Sigmoid colon (tissue), 7 donors: ENCODE data around the gene TMPRSS11D. TPM values are rescaled to one million over a fixed set of nuclear protein-coding genes. Genes with fewer than 3 reads are reported as not detected.

ENCODE experiments used
- DNase-seq: peaks from one replicate; pipeline ENCODE4 v3.0.0-alpha.2; 2019
- H3K27ac ChIP-seq, 4 donors: fragments of 200-600 bp; sonication (generic); one replicate each; pipeline ENCODE4 v1.5.1; 2016 to 2019; ENCODE audit warnings: mild to moderate bottlenecking in 1 of 4
- H3K27me3 ChIP-seq, 3 donors: fragments of 200-600 bp; sonication (generic); one replicate each; pipeline ENCODE4 v1.5.1; 2019; ENCODE audit warnings: mild to moderate bottlenecking in 1 of 3
- H3K36me3 ChIP-seq, 4 donors: fragments of 200-600 bp; sonication (generic); one replicate each; pipeline ENCODE4 v1.5.1; 2016 to 2019
- H3K4me1 ChIP-seq, 4 donors: fragments of 200-600 bp; sonication (generic); one replicate each; pipeline ENCODE4 v1.5.1; 2017 to 2019
- H3K4me3 ChIP-seq, 4 donors: fragments of 200-600 bp; sonication (generic); one replicate each; pipeline ENCODE4 v1.5.1; 2017 to 2019; ENCODE audit warnings: mild to moderate bottlenecking in 2 of 4, moderate library complexity in 1 of 4
- H3K9me3 ChIP-seq, 4 donors: fragments of 200-600 bp in 3 of 4; sonication (generic) in 3 of 4; one replicate each; pipeline versions ENCODE4 v1.5.1 to v1.6.1; 2013 to 2019
- CTCF ChIP-seq, 4 experiments: fragments of 450-650 bp in 3 of 4; fragments of 200-600 bp in 1 of 4; IDR thresholded peaks; one replicate each; pipeline ENCODE4 v1.5.1; 2016 to 2019; ENCODE audit warnings: antibody characterized with exemption in 4 of 4, mild to moderate bottlenecking in 3 of 4, moderate library complexity in 2 of 4
- EP300 ChIP-seq, 4 donors: sonication (generic); formaldehyde crosslinking; IDR thresholded peaks; one replicate each; pipeline ENCODE4 v1.6.1; 2017; ENCODE audit warnings: antibody characterized with exemption in 4 of 4
- POLR2A ChIP-seq, 2 donors: fragments of 450-650 bp; IDR thresholded peaks; one replicate each; pipeline ENCODE4 v1.6.1; 2016; ENCODE audit warnings: antibody characterized with exemption in 2 of 2, mild to moderate bottlenecking in 2 of 2, moderate library complexity in 2 of 2
- POLR2AphosphoS5 ChIP-seq, 4 donors: sonication (generic); formaldehyde crosslinking; IDR thresholded peaks; one replicate each; pipeline ENCODE4 v1.6.1; 2017; ENCODE audit warnings: antibody characterized with exemption in 4 of 4
- WGBS, 2 donors: extraction: QIAGEN DNeasy Blood & Tissue Kit; methylation state at CpG; one replicate each; pipeline ENCODE4 v1.1.7; 2013; 5-methylcytosine and 5-hydroxymethylcytosine counted together
- intact Hi-C: fragments of 100-400 bp; cut with DNase I; formaldehyde crosslinking; loops from one replicate; pipeline ENCODE4 v1.15.1; 2023
- polyA plus RNA-seq, 3 donors: library from polyadenylated mRNA; stranded (reverse); fragments of 200-250 nt; gene quantifications; one replicate each; pipeline ENCODE4 v1.2.3, GENCODE V29; 2013
- total RNA-seq, 4 donors: library from RNA; depleted of rRNA; stranded (reverse); fragments of >200 nt; gene quantifications; one replicate each; pipeline ENCODE4 v1.1.0, GENCODE V29; 2016
- donor health status: healthy with polysubstance abuse.
- donor health status: Bipolar disorder and iron deficiency.
- donor health status: healthy.

The TMPRSS11D gene
- total and polyA plus RNA-seq, 7 donors: 0.07 TPM; not detected in 6

DNA sequence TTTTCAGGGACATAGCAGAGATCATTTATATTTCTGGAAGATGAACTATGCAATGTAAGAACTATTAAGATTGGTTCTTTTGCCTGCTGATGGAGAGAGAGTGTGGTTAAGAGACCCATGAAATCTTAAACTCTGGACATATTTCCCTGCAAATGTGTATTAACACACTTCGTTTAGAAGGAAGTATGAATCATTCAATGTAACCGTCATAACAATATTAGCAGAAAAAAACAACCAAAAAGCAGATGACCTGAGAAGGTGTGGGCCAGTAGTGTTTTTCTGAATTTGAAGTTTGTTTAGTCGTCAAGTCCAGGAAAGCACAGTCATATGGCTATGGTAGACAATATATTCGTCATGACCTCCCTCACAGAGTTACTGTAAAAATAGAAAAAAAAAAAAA is 2.5 kb upstream of the TMPRSS11D start:
- H3K4me1 ChIP-seq: no peaks in the 10 kb centered on the region
- TF ChIP-seq EP300 (IDR thresholded peaks at IDR 0.05): no peak
- no peak for TF ChIP-seq POLR2AphosphoS5 (IDR thresholded peaks at IDR 0.05)
- H3K36me3 ChIP-seq: no peaks in the 10 kb centered on the region
- H3K27me3 ChIP-seq: no peaks in the 10 kb centered on the region
- DNase-seq: no peak
- no peak overlapping the region for H3K27ac ChIP-seq
- no peak overlapping the region for H3K4me3 ChIP-seq
- H3K9me3 ChIP-seq: no peaks in the 10 kb centered on the region
- 64 to 75% methylated on average over 4 of the region's 4 CpGs for WGBS, 2 donors
- intact Hi-C loops: no loop called here

DNA sequence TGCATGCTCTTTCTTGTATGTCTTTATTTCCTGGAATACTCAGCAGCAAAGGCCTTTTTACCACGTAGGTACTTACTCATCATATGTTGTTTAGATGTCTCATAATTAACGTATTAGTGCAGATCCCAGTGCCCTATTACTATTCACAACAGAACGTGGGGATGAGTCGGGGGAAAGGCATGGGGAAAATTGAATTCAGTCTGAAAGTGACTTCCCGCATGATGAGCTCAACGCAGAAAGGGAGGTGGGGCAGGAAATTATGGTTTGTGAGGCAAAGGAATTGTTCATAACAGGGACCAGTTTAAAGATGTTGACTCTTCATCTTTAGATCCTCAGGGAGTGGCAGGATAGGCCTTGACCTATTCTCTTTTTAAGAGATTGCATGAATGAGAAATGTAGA is 2.0 kb upstream of the TMPRSS11D start:
- no peaks in the 10 kb centered on the region for H3K36me3 ChIP-seq
- intact Hi-C loops: no loop called here

DNA sequence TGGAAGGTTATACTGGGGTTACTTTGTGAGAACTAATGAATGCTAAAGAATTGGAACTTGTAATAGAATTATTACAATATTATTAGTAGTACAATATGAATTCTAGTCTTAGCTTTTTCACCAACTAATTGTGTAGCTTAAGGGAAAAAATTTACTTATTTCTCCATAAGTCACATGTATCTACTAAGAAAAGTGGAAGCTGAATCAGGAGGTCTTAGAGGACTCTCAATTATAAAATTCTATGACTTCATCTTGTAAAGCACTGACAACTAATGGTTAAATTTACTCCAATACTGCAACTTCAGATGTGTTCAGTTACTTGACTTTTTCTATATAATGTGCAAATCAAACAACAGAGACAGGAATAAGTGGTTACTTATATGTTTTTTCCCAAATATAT is 899 bp upstream of the TMPRSS11D start:
- Histone ChIP-seq H3K9me3 (no peaks in the 10 kb centered on the region), H3K27me3 (no peaks in the 10 kb centered on the region), H3K4me1 (no peaks in the 10 kb centered on the region), H3K4me3 (no peak overlapping the region), H3K27ac (no peak overlapping the region), H3K36me3 (no peaks in the 10 kb centered on the region)
- TF ChIP-seq EP300 (IDR thresholded peaks at IDR 0.05) (no peak), POLR2A (IDR thresholded peaks at IDR 0.05) (no peak), CTCF (IDR thresholded peaks at IDR 0.05) (no peak), POLR2AphosphoS5 (IDR thresholded peaks at IDR 0.05) (no peak)
- no peak for DNase-seq
- intact Hi-C loops: no loop called here

More for the DNA sequence above, 2.0 kb upstream of the TMPRSS11D start:
- Histone ChIP-seq H3K27ac (no peak overlapping the region), H3K4me1 (no peaks in the 10 kb centered on the region), H3K9me3 (no peaks in the 10 kb centered on the region), H3K27me3 (no peaks in the 10 kb centered on the region), H3K4me3 (no peak overlapping the region)
- no peak for DNase-seq
- WGBS, 2 donors: 56 to 57% methylated on average over 6 of the region's 6 CpGs
- TF ChIP-seq POLR2A (IDR thresholded peaks at IDR 0.05) (no peak), POLR2AphosphoS5 (IDR thresholded peaks at IDR 0.05) (no peak), CTCF (IDR thresholded peaks at IDR 0.05) (no peak), EP300 (IDR thresholded peaks at IDR 0.05) (no peak)

DNA sequence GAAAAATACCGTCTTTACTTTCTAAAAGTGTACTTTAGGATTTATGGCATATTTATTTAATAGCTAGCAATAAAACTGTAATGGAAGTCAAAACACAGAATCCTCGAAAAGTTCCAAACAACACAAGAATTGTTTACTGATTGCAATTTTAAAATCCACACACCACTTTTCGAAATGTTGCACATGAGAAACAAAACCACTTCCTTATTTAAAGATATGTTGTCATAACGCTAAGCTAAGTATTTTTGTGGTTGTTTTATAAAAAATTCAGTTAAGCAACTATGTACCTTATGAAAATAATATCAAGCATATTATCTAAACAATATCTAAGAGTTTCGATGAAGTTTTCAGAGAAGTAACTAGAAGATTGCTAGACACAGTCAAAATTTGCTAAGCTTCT is 344 bp downstream of the TMPRSS11D start:
- no peak for TF ChIP-seq POLR2AphosphoS5 (IDR thresholded peaks at IDR 0.05)
- no peak for TF ChIP-seq POLR2A (IDR thresholded peaks at IDR 0.05)
- no peak for TF ChIP-seq EP300 (IDR thresholded peaks at IDR 0.05)
- no peak for TF ChIP-seq CTCF (IDR thresholded peaks at IDR 0.05)
- H3K4me3 ChIP-seq: no peak overlapping the region
- no peak for DNase-seq
- H3K27me3 ChIP-seq: no peaks in the 10 kb centered on the region
- H3K36me3 ChIP-seq: no peaks in the 10 kb centered on the region
- H3K27ac ChIP-seq: no peak overlapping the region
- WGBS, 2 donors: 57 to 58% methylated on average over 5 of the region's 5 CpGs
- no peaks in the 10 kb centered on the region for H3K9me3 ChIP-seq
- intact Hi-C loops: no loop called here
- H3K4me1 ChIP-seq: no peaks in the 10 kb centered on the region

GRCh38 chr4:67880866-67881610 is 2.8 kb downstream of the TMPRSS11D start:
- no peak for TF ChIP-seq CTCF (IDR thresholded peaks at IDR 0.05)
- no peak for TF ChIP-seq POLR2A (IDR thresholded peaks at IDR 0.05)
- TF ChIP-seq POLR2AphosphoS5 (IDR thresholded peaks at IDR 0.05): no peak
- TF ChIP-seq EP300 (IDR thresholded peaks at IDR 0.05): no peak
- H3K27ac ChIP-seq: no peak overlapping the region
- no peak overlapping the region for H3K4me3 ChIP-seq
- intact Hi-C loops: no loop called here
- DNase-seq: no peak
- no peaks in the 10 kb centered on the region for H3K9me3 ChIP-seq
- no peaks in the 10 kb centered on the region for H3K4me1 ChIP-seq
- no peaks in the 10 kb centered on the region for H3K27me3 ChIP-seq
- WGBS, 2 donors: 65 to 70% methylated on average over 1 of the region's 1 CpG
- no peaks in the 10 kb centered on the region for H3K36me3 ChIP-seq
